HG03460 (cell line): Measurements from ENCODE around the gene EPHX1.
"Not testable (repeated sequence)": the region's sequence is repeated elsewhere in the genome, so short reads cannot be mapped to it uniquely, and the experiment has no call there.

Experiments
- ATAC-seq: cut with Tn5 transposase; IDR thresholded peaks from one replicate; pipeline ENCODE4 v1.9.1; 2021; ENCODE audit not compliant: unreplicated experiment

Gene EPHX1

DNA sequence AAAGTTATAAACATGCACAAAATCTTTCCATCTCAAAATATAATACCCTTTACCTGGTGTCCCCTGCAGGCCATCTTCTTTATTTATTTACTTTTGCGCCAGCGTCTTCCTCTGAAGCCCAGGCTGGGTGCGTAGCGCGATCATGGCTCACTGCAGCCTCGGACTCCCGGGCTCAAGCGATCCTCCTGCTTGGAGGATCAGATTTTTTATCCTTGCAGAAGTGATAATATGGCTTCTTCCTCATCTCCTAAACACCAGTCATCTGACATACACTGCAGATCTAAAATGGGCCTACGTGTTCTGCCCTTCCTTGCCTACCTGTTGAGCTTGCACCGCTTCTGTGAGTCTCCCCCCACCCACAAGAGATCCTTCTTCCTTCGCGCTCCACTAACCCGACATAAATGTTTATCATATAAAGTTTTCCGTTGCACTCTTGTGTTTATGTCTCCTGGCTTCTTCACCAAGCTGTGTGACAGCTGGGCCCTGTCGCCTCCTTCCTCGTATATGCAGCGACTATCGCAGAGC, 32.8 kb upstream of the EPHX1 start:
- ATAC-seq, result peak; percentile 17

DNA sequence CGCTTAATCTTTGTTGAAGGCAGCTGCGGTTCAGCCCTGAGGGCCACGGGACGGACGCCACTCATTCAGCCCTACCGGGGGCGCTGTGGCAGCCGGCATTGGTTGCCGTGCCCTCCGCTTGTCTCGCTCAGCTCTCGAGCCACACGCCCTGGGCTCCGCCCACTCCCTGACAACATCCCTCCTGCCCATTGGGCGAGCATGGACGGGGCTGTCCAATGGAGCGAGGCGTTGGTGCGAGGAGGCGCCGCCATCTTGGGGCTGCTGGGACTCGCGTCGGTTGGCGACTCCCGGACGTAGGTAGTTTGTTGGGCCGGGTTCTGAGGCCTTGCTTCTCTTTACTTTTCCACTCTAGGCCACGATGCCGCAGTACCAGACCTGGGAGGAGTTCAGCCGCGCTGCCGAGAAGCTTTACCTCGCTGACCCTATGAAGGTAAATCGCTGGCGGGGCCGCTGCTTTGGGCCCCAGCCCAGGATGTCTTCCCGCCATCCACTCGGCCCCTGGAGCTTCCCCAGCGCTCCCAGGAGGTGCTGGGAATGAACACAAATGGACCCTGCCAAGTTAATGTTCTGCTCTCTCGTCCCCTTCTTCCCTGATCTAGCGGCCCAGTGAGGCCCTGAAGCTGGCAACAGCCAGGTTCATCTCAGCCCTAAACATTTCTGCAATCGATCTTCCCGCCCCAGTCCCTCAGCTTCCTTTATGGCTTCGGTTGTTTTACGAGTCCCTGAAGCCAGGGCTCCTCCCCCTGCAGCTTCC, 32.2 kb upstream of the EPHX1 start, which contains the start of gene SRP9:
TSS of gene SRP9 (plus strand) at position 244 of the 754 bp plus-strand sequence. CDS start at position 359, 115 bp downstream.
- ATAC-seq, result peak; percentile 99

DNA sequence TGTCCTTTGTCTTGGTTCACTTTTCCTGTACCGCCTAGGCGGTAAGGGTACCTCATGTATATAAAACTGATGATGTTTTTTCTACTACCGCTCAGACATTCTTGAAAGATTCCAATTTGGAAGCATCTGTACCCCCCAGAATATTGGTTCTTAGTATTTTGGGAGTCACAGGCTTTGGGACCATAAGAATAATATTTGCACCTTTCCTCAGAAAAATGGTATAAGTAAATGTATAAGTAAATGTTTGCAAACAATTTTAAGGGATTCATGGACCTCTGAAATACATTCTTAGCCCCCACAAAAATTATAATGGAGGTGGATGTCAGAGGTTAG, 31.6 kb upstream of the EPHX1 start:
- ATAC-seq, result no peak

DNA sequence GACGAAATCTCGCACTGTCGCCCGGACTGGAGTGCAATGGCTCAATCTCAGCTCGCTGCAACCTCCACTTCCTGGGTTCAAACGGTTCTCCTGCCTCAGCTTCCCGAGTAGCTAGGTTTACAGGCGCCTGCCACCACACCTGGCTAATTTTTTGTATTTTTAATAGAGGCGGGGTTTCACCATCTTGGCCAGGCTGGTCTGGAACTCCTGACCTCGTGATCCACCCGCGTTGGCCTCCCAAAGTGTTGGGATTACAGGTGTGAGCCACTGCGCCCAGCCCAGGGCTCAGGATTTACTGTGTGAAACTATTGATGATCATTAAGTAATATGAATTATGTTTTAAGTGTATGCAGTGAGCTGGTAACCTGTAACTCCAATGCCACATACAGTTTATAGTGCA, 30.8 kb upstream of the EPHX1 start:
- not testable (repeated sequence) for ATAC-seq

- ATAC-seq, result no peak
Measured at GRCh38 chr1:225780134-225780533, 29.8 kb upstream of the EPHX1 start.

- no peak for ATAC-seq
Measured at GRCh38 chr1:225780630-225781029, 29.3 kb upstream of the EPHX1 start.

- ATAC-seq, result not testable (repeated sequence)
Measured at GRCh38 chr1:225789142-225789541, 20.8 kb upstream of the EPHX1 start.

DNA sequence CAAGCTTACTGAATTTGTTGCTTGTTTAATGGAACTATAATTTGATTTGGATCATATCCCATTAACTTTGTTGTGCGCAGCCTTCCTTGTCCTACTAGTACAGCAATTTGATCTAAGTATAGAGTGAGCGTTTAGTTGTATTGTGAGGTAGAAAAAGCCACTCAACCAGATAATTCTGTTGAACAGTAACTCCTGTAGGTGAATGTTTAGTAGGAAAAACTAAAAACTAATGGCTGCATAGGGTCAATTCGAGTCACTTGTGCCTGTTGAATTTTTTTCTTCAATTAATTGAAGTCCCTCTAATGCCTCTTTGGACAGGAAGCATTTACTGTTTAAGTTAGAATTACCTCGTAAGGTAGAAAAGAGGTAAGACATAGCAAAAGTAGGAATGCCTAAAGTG, 15.0 kb upstream of the EPHX1 start:
- ATAC-seq, result no peak

GRCh38 chr1:225796097-225796496, 13.8 kb upstream of the EPHX1 start:
- ATAC-seq, result not testable (repeated sequence)

GRCh38 chr1:225801146-225801545, 8.8 kb upstream of the EPHX1 start:
- not testable (repeated sequence) for ATAC-seq

DNA sequence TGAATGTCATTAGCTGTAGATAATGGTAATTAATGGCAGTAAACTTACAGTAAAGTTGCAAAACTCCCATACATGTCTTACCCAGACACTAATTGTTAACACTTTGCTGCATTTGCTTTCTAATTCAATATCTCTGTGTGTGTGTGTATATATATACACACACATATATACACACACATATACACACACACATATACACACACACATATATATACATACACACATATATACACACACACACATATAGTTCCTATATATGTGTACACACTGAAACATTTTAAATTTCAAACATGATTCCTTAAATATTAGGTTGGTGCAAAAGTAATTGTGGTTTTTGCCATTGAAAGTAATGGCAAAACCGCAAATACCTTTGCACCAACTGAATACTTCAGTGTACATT, 3.7 kb upstream of the EPHX1 start:
- ATAC-seq, result no peak

- not testable (repeated sequence) for ATAC-seq
Measured at GRCh38 chr1:225806736-225807135, 3.2 kb upstream of the EPHX1 start.

- no peak for ATAC-seq
Measured at GRCh38 chr1:225808136-225808535, 1.8 kb upstream of the EPHX1 start.

DNA sequence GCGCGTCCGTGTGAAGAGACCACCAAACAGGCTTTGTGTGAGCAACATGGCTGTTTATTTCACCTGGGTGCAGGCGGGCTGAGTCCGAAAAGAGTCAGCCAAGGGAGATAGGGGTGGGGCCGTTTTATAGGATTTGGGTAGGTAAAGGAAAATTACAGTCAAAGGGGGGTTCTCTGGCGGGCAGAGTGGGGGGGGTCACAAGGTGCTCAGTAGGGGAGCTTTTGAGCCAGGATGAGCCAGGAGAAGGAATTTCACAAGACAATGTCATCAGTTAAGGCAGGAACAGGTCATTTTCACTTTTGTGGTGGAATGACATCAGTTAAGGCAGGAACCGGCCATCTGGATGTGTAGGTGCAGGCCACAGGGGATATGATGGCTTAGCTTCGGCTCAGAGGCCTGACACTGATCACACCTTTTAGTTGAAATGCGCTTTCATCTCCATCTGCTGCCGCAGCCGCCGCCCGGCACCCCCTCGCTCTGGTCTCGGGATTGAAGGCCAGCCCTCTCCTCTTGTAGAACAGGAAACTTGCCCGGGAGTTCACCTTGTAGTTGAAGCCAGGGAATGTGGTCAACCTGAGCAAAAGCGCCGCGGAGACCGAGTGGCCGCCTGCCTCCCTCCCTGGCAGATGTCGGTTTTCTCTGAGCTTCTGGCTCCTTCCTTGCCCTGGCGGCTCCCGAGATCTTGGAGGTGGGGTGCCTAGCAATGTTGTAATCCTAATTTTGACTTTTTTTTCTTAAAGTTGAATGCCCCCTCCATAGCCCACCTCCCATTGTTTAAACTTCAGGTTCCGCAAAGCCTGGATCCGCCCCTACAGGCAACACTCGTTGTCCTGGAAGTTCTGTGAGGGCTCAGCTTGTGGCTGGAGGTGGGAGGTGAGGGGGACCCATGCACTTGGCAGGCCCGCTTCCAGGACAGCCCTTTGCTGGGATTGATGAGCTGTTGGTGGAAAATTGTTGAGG, 935 bp downstream of the EPHX1 start:
- not testable (repeated sequence) for ATAC-seq

DNA sequence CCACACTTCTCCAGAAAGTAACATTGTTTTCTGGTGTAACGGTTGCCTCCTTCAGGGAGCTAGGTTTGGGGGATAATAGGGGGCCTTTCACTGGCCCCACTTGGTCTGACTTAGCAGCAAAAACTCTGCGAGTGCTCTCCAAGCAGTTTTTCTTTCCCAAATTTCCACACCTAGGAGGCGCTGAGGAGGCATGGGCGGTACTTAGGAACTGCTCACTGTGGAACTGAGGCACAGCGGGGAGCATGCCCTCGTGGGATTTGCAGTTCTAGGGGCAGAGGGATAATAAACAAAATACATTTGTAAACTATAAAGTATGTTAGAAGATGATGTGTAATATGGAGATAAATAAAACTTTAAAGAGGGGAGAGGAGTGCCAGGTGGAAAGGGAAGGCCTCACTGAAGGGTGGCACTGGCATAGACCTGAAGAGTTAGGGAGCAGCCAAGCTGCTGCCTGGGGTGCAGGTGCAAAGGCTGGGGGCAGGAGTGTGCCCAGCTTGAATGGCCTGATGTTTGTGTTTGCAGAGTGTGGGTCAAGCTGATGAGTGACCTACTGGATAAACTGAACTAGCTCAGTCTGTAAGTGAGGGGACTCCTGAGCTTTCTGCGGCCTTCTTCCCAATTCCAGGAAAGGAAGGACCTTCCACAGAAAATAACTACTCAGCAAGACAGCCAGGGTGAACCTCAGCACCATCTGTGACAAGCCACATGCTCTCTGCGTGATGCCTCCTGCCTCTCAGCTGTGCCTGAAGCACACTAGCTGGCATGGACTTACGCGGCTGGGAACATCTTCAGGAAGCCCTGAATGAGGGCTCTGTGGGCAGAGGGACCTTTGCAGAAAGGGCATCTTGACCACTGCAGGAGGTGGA, 1.9 kb downstream of the EPHX1 start:
- ATAC-seq, result no peak

GRCh38 chr1:225812488-225813213, 2.7 kb downstream of the EPHX1 start:
- no peak for ATAC-seq

- ATAC-seq, result no peak
Measured at GRCh38 chr1:225813214-225813964, 3.5 kb downstream of the EPHX1 start.

DNA sequence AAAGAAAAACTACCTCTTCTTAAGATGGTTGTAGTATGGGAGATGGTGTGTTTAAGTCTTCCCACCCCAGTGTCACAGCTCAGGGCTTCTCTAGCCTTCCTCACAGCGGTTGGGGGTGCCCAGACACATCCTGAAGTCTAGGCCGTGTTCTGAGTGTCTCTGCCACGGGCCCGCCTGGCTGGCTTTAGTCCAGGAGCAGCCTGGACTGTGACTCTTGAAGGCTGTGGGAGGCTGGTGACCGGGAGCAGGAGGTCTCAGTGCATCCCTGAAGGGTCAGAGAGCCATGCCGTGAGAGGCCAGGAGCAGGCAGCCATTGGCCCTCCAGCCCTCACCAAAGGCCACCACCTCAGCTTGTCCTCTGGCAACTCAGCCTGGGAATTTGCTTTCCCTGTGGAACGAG, 4.5 kb downstream of the EPHX1 start:
- no peak for ATAC-seq

DNA sequence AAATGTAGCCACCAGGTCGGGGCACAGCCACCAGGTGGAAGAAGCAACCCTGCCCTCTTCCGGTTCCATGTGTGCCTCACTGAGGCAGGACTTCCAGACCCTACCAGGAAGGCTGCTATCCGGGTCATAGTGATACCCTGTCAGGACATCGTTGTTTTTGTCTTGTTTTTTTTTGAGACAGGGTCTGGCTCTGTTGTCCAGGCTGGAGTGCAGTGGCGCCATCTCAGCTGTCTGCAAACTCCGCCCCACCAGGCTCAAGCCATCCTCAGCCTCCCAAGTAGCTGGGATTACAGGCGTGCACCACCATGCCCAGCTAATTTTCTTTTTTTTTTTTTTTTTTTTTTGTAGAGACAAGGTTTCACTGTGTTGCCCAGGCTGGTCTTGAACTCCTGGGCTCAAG, 5.2 kb downstream of the EPHX1 start:
- ATAC-seq, result not testable (repeated sequence)
